ENCODE results near the gene TIMM17B.
"Not testable (repeated sequence)": the region's sequence is repeated elsewhere in the genome, so short reads cannot be mapped to it uniquely, and the experiment has no call there.

Gene TIMM17B

DNA sequence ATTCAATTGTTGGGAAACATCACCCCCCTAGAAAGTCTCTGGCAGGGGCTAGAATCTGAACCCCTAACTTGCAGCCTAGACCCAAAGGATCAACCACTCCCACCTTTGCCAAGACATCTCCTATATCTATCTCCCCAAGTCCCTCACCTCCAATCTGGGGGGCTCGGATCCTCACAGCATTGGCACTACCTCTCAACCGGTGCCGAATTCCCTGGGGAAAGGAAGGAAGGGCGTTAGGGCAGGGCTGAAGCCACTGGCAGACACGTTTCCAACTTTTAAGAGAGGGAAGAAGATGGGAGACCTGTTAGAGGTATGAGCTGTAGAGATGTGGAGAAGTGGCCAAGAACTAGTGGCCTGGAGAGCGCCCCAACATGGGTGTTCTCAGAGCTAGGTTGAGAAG, 2.7 kb downstream of the TIMM17B start:
- DNase-seq (ENCODE audit: low read depth): no peak

GRCh38 chrX:48893556-48894348, 3.8 kb downstream of the TIMM17B start:
- no peak for DNase-seq (ENCODE audit: low read depth)

GRCh38 chrX:48892896-48893295, 4.7 kb downstream of the TIMM17B start:
- no peak for DNase-seq (ENCODE audit: low read depth)

- DNase-seq (ENCODE audit: low read depth): peak; percentile 83
Measured at GRCh38 chrX:48891402-48892288, 5.9 kb downstream of the TIMM17B start.

GRCh38 chrX:48890934-48891401, 6.6 kb downstream of the TIMM17B start:
- DNase-seq (ENCODE audit: low read depth): no peak

DNA sequence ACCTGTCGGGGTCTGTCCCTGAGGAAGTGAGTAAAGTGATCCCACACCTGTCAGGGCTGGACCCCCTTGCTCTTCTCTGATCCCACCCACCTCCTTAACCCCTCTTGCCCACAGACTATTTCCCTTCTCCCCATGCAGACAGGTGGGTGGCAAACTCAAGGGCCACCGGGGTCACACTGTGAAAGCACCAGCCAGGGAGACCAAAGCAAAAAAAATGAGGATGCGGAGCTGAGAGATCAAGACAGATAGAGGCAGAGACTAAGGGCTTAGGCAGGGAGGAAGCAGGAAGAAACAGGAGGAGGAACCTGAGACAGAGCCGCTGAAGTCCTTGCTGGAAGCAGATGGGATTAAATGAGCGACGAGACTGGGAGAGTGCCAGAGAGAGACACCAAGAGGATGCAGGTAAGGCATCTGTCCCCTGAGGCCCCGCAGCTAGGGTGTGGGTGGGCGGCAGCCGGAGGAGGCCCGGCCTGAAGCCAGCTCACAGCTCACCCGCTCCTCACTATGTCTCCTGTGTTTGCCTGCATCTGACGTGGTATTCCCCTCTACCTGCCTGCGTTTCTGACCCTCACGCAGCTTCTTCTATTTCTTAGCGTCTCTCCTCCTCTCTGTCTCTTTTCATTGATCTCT, 7.2 kb downstream of the TIMM17B start:
- DNase-seq (ENCODE audit: low read depth): no peak

- not testable (repeated sequence) for DNase-seq (ENCODE audit: low read depth)
Measured at GRCh38 chrX:48886586-48886985, 11.0 kb downstream of the TIMM17B start.

GRCh38 chrX:48883729-48884128, 13.8 kb downstream of the TIMM17B start:
- DNase-seq (ENCODE audit: low read depth): no peak

DNA sequence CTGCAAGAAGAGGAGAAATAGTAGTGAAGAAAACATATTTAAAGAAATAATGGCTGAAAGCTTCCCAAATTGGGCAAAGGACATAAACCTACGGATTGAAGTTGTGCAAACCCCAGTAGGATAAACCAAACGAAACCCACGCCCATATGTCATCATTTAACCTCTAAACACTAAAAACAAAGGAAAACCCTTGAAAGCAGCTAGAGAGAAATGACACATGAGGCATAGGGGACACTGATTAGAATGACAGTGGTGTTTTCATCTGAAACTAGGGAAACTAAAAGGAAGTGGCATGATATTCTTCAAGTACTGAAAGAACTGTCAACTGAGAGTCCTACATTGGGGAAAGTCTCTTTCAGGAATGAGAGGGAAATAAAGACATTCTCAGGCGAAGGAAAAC, 20.6 kb downstream of the TIMM17B start:
- not testable (repeated sequence) for DNase-seq (ENCODE audit: low read depth)

GRCh38 chrX:48872017-48872416, 25.6 kb downstream of the TIMM17B start:
- not testable (repeated sequence) for DNase-seq (ENCODE audit: low read depth)

DNA sequence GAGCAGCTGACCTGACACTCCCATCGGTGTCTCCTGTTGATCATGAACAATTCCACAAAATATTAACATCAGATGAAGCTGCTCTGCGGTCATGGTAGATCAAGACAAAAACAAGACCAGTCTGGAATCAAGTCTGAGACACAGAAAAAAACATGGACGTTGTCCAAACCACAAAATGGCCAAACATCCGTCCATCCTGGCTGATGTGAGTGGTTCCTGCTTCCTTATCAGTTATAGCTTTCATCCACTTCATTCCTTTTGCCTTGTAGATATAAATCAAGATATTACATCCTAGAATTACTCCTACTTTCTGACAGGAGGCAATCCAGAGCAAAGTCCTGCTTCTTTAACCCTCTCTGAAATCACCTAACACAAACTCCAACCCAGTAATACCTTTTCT, 33.4 kb downstream of the TIMM17B start:
- peak; percentile 29 for DNase-seq (ENCODE audit: low read depth)

DNA sequence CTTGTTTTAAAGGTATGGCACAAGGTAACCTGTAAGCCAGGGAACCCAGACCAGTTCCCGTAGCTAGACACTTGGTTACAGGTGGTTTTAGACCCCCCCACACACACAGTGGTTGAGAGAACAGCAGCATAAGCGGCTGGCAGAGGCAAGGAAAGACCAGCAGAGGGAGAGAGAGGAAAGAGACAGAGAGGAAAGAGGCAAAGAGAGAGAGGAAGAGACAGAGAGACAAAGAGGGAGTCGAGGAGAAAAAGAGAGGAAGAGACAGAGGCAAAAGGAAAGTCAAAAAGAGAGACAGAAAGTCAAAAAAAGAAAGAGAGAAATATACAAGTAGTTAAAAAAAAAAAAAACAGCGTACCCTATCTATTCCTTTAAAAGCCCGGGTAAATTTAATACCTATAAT, 42.7 kb downstream of the TIMM17B start:
- no peak for DNase-seq (ENCODE audit: low read depth)

DNA sequence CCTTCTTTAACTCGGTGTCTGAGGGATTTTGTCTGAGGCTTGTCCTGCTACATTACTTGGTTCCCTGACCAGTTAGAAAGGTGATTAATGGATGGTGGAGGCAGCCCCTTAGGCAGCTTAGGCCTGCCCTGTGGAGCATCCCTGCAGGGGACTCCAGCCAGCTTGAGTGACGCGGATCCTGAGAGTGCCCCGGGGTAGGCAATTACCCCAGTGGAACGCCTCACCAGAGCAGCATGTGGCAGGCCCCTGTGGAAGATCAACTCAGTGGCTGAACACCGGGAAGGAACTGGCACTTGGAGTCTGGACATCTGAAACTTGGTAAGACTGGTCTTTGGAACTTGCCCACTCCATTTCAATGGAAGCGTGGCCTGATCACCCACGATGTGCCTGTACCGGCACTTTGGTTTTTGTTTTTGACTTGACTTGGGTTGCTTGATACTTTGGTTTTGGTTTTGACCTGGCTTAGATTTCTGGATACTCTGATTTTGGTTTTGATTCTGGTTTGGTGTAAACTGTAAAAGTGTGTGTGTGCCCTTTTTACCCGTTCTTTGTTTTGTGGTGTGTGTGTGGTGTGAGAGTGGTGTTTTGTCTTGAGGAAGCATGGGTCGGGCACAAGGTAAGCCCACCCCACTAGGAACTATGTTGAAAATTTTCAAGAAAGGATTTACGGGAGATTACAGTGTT, 43.3 kb downstream of the TIMM17B start:
- not testable (repeated sequence) for DNase-seq (ENCODE audit: low read depth)

- DNase-seq (ENCODE audit: low read depth): not testable (repeated sequence)
Measured at GRCh38 chrX:48853494-48853893, 44.1 kb downstream of the TIMM17B start.

- no peak for DNase-seq (ENCODE audit: low read depth)
Measured at GRCh38 chrX:48852857-48853256, 44.7 kb downstream of the TIMM17B start.

GRCh38 chrX:48848847-48849246, 48.7 kb downstream of the TIMM17B start:
- DNase-seq (ENCODE audit: low read depth): no peak
